Suprapubic skin (tissue), 4 donors: Measurements from ENCODE around the gene ABCD4. TPM values are rescaled to one million over a fixed set of nuclear protein-coding genes. Genes with fewer than 3 reads are reported as not detected.

ENCODE experiments used
- DNase-seq, 2 donors: peaks; one replicate each; pipeline ENCODE4 v3.0.0-alpha.2; 2019; ENCODE audit warnings: low spot score in 2 of 2
- H3K27ac ChIP-seq: fragments of 200-600 bp; sonication (generic); one replicate; pipeline ENCODE4 v1.5.1; 2019
- H3K27me3 ChIP-seq: fragments of 200-600 bp; sonication (generic); one replicate; pipeline ENCODE4 v1.5.1; 2019
- H3K36me3 ChIP-seq: fragments of 200-600 bp; sonication (generic); one replicate; pipeline ENCODE4 v1.5.1; 2019
- H3K4me1 ChIP-seq: fragments of 200-600 bp; sonication (generic); one replicate; pipeline ENCODE4 v1.5.1; 2019
- H3K4me3 ChIP-seq: fragments of 200-600 bp; sonication (generic); one replicate; pipeline ENCODE4 v1.5.1; 2019; ENCODE audit warnings: mild to moderate bottlenecking
- H3K9me3 ChIP-seq: fragments of 200-600 bp; sonication (generic); one replicate; pipeline ENCODE4 v1.5.1; 2019
- CTCF ChIP-seq, 2 donors: fragments of 200-600 bp in 1 of 2; fragments of 450-650 bp in 1 of 2; sonication (generic) in 1 of 2; IDR thresholded peaks; one replicate each; pipeline ENCODE4 v1.5.1; 2016 to 2019; ENCODE audit warnings: antibody characterized with exemption in 2 of 2, mild to moderate bottlenecking in 1 of 2, moderate library complexity in 1 of 2
- EP300 ChIP-seq: sonication (generic); formaldehyde crosslinking; IDR thresholded peaks from one replicate; pipeline ENCODE4 v1.6.1; 2017; ENCODE audit warnings: antibody characterized with exemption
- POLR2A ChIP-seq, 2 donors: fragments of 450-650 bp; IDR thresholded peaks; one replicate each; pipeline ENCODE4 v1.6.1; 2017; ENCODE audit warnings: antibody characterized with exemption in 2 of 2, mild to moderate bottlenecking in 2 of 2, moderate library complexity in 2 of 2
- POLR2AphosphoS5 ChIP-seq, 3 donors: sonication (generic); formaldehyde crosslinking; IDR thresholded peaks; one replicate each; pipeline ENCODE4 v1.6.1; 2017; ENCODE audit warnings: antibody characterized with exemption in 3 of 3
- WGBS: methylation state at CpG from one replicate; pipeline ENCODE4 v1.1.5; 2018; 5-methylcytosine and 5-hydroxymethylcytosine counted together
- total RNA-seq, 4 donors: library from RNA; depleted of rRNA; stranded (reverse); fragments of >200 nt; gene quantifications; one replicate each; pipeline ENCODE4 v1.1.0, GENCODE V29; 2016

Gene ABCD4
- total RNA-seq, 4 donors from 2014 or later, result 22.2 to 87.5 (median 43.5) TPM

GRCh38 chr14:74302152-74302628 lies 544 bp downstream of the ABCD4 start:
- 0% methylated on average over 6 of the region's 6 CpGs for WGBS
- peaks cover 18% of the 10 kb centered on the region for H3K36me3 ChIP-seq
- peak overlapping the region; percentile 59 for H3K4me3 ChIP-seq
- H3K9me3 ChIP-seq, result no peaks in the 10 kb centered on the region
- peak overlapping the region; percentile 83 for H3K27ac ChIP-seq
- no peaks in the 10 kb centered on the region for H3K27me3 ChIP-seq
- no peak for TF ChIP-seq POLR2A (IDR thresholded peaks at IDR 0.05)
- TF ChIP-seq CTCF (IDR thresholded peaks at IDR 0.05), result peak; percentile 20 to 39
- TF ChIP-seq EP300, result no peak
- no peak for TF ChIP-seq POLR2AphosphoS5 (IDR thresholded peaks at IDR 0.05)
- peaks cover 33% of the 10 kb centered on the region for H3K4me1 ChIP-seq
- DNase-seq, result no peak

GRCh38 chr14:74301594-74302151 lies 1.1 kb downstream of the ABCD4 start:
- Histone ChIP-seq H3K36me3 (peaks cover 23% of the 10 kb centered on the region), H3K27ac (peak overlapping the region; percentile 83), H3K9me3 (no peaks in the 10 kb centered on the region), H3K4me3 (peak overlapping the region; percentile 59), H3K27me3 (no peaks in the 10 kb centered on the region), H3K4me1 (peaks cover 33% of the 10 kb centered on the region)
- DNase-seq, result no peak
- TF ChIP-seq POLR2AphosphoS5 (IDR thresholded peaks at IDR 0.05) (no peak), CTCF (IDR thresholded peaks at IDR 0.05) (no peak), POLR2A (IDR thresholded peaks at IDR 0.05) (no peak), EP300 (no peak)
- 24% methylated on average over 22 of the region's 22 CpGs for WGBS

- Histone ChIP-seq H3K4me3 (no peak overlapping the region), H3K36me3 (peaks cover 47% of the 10 kb centered on the region), H3K27me3 (no peaks in the 10 kb centered on the region), H3K4me1 (peaks cover 33% of the 10 kb centered on the region), H3K27ac (peak overlapping the region; percentile 22), H3K9me3 (no peaks in the 10 kb centered on the region)
- 38% methylated on average over 10 of the region's 10 CpGs for WGBS
- no peak for TF ChIP-seq POLR2AphosphoS5 (IDR thresholded peaks at IDR 0.05)
- no peak for TF ChIP-seq EP300
- no peak for TF ChIP-seq CTCF (IDR thresholded peaks at IDR 0.05)
- no peak for TF ChIP-seq POLR2A (IDR thresholded peaks at IDR 0.05)
- DNase-seq, result no peak
These were observed 3.6 kb downstream of the ABCD4 start for GRCh38 chr14:74299061-74299545.

- H3K27me3 ChIP-seq, result no peaks in the 10 kb centered on the region
- TF ChIP-seq POLR2AphosphoS5 (IDR thresholded peaks at IDR 0.05) (no peak), EP300 (no peak), CTCF (IDR thresholded peaks at IDR 0.05) (no peak), POLR2A (IDR thresholded peaks at IDR 0.05) (no peak)
- H3K36me3 ChIP-seq, result peaks cover 56% of the 10 kb centered on the region
- H3K27ac ChIP-seq, result no peak overlapping the region
- H3K9me3 ChIP-seq, result no peaks in the 10 kb centered on the region
- 86% methylated on average over 10 of the region's 10 CpGs for WGBS
- H3K4me3 ChIP-seq, result no peak overlapping the region
- no peak for DNase-seq
- peaks cover 28% of the 10 kb centered on the region for H3K4me1 ChIP-seq
These were observed 4.7 kb downstream of the ABCD4 start for GRCh38 chr14:74297986-74298385.

GRCh38 chr14:74296037-74296467 lies 6.7 kb downstream of the ABCD4 start:
- no peak overlapping the region for H3K4me3 ChIP-seq
- H3K4me1 ChIP-seq, result peaks cover 18% of the 10 kb centered on the region
- H3K9me3 ChIP-seq, result no peaks in the 10 kb centered on the region
- no peak overlapping the region for H3K27ac ChIP-seq
- no peak for DNase-seq
- no peaks in the 10 kb centered on the region for H3K27me3 ChIP-seq
- peaks cover 75% of the 10 kb centered on the region for H3K36me3 ChIP-seq
- WGBS, result 82% methylated on average over 5 of the region's 9 CpGs
- no peak for TF ChIP-seq EP300
- TF ChIP-seq CTCF (IDR thresholded peaks at IDR 0.05), result no peak
- no peak for TF ChIP-seq POLR2AphosphoS5 (IDR thresholded peaks at IDR 0.05)
- no peak for TF ChIP-seq POLR2A (IDR thresholded peaks at IDR 0.05)
